Upper lobe of left lung (tissue), 4 donors: ENCODE data around the gene PDE1C.

Source experiments
- POLR2AphosphoS5 ChIP-seq, 2 donors: sonication (generic); formaldehyde crosslinking; IDR thresholded peaks; one replicate each; pipeline ENCODE4 v1.5.1; 2017; ENCODE audit warnings: antibody characterized with exemption in 2 of 2
- TF ChIP-seq, protein P1 (sequence below), 6 experiments: fragments of 450-650 bp in 4 of 6; fragments of 200-600 bp in 2 of 6; sonication (generic) in 2 of 6; IDR thresholded peaks; one replicate each; pipeline ENCODE4 v1.5.1; 2016 to 2019; ENCODE audit warnings: antibody characterized with exemption in 6 of 6

DNA sequence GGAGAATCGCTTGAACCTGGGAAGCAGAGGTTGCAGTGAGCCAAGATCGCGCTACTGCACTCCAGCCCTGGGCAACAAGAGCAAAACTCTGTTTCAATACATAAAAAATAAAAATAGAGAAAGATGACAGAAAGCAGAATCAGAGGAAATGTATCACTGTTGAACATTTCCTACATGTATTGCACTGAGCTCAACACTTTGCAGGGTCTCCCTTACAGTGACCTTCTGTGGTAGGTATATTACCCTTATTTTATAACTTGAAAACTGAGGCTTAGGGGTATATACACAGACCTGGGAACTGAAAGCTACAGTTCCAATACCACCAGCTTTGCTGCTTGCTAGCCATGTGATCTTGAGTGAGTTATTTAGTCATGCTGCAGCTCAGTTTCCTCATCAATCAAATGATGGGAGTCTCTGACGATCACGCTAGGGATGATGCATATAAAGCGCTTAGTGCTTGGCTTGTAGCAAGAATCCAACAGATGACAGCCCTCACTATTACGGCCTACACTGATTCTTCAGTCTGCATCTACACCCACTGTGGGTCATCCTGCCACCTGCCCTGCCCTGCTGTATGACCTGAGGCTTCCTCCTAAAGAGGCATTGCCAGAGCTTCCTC, 99.0 kb downstream of the PDE1C start:
- no peak for TF ChIP-seq POLR2AphosphoS5 (IDR thresholded peaks at IDR 0.05)
- TF ChIP-seq, protein P1, sequence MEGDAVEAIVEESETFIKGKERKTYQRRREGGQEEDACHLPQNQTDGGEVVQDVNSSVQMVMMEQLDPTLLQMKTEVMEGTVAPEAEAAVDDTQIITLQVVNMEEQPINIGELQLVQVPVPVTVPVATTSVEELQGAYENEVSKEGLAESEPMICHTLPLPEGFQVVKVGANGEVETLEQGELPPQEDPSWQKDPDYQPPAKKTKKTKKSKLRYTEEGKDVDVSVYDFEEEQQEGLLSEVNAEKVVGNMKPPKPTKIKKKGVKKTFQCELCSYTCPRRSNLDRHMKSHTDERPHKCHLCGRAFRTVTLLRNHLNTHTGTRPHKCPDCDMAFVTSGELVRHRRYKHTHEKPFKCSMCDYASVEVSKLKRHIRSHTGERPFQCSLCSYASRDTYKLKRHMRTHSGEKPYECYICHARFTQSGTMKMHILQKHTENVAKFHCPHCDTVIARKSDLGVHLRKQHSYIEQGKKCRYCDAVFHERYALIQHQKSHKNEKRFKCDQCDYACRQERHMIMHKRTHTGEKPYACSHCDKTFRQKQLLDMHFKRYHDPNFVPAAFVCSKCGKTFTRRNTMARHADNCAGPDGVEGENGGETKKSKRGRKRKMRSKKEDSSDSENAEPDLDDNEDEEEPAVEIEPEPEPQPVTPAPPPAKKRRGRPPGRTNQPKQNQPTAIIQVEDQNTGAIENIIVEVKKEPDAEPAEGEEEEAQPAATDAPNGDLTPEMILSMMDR (IDR thresholded peaks at IDR 0.05) = no peak
